Measurements from ENCODE around the gene YDJC. TPM values are rescaled to one million over a fixed set of nuclear protein-coding genes. Genes with fewer than 3 reads are reported as not detected.
"Not testable (repeated sequence)": the region's sequence is repeated elsewhere in the genome, so short reads cannot be mapped to it uniquely, and the experiment has no call there.

The YDJC gene
- total RNA-seq, 1 donor from 2014 or later: 15.7 TPM

- DNase-seq (ENCODE audit: extremely low spot score, unreplicated experiment): no peak
- H3K36me3 Mint-ChIP-seq (ENCODE audit: unreplicated experiment): peaks cover 38% of the 10 kb centered on the region
- H3K9me3 Mint-ChIP-seq (ENCODE audit: unreplicated experiment): no peaks in the 10 kb centered on the region
- H3K4me3 Mint-ChIP-seq (ENCODE audit: unreplicated experiment): no peak overlapping the region
- H3K27ac Mint-ChIP-seq (ENCODE audit: unreplicated experiment): no peak overlapping the region
- H3K4me1 Mint-ChIP-seq (ENCODE audit: unreplicated experiment): peaks cover 7% of the 10 kb centered on the region
- TF ChIP-seq, protein P1, sequence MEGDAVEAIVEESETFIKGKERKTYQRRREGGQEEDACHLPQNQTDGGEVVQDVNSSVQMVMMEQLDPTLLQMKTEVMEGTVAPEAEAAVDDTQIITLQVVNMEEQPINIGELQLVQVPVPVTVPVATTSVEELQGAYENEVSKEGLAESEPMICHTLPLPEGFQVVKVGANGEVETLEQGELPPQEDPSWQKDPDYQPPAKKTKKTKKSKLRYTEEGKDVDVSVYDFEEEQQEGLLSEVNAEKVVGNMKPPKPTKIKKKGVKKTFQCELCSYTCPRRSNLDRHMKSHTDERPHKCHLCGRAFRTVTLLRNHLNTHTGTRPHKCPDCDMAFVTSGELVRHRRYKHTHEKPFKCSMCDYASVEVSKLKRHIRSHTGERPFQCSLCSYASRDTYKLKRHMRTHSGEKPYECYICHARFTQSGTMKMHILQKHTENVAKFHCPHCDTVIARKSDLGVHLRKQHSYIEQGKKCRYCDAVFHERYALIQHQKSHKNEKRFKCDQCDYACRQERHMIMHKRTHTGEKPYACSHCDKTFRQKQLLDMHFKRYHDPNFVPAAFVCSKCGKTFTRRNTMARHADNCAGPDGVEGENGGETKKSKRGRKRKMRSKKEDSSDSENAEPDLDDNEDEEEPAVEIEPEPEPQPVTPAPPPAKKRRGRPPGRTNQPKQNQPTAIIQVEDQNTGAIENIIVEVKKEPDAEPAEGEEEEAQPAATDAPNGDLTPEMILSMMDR (IDR thresholded peaks at IDR 0.05): no peak
- H3K27me3 Mint-ChIP-seq (ENCODE audit: unreplicated experiment): no peaks in the 10 kb centered on the region
These were observed 31.5 kb downstream of the YDJC start for GRCh38 chr22:21598302-21598701.

DNA sequence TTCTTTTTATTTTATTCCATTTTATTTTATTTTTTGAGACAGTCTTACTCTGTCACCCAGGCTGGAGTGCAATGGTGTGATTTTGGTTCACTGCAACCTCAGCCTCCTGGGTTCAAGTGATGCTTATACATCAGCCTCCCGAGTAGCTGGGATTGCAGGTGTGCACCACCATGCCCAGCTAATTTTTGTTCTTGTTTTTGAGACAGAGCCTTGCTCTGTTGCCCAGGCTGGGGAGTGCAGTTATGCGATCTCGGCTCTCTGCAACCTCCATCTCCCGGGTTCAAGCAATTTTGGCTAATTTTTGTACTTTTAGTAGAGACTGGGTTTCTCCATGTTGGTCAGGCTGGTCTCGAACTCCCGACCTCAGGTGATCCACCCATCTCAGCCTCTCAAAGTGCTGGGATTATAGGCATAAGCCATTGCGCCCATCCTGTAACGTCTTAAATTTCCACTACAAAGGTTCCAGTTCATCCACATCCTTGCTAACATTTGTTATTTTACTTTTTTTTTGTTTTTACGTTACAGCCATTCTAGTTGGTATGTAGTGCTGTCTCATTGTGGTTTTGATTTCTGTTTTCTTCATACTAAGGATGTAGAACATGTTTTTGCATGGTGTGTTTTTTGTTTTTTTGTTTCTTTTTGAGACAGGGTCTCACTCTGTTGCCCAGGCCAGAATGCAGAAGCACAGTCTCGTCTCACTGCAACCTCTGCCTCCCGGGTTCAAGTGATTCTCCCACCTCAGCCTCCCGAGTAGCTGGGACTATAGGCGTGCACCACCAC is 33.3 kb downstream of the YDJC start:
- peaks cover 35% of the 10 kb centered on the region for H3K36me3 Mint-ChIP-seq (ENCODE audit: unreplicated experiment)
- not testable (repeated sequence) for H3K27me3 Mint-ChIP-seq (ENCODE audit: unreplicated experiment); H3K27ac Mint-ChIP-seq (ENCODE audit: unreplicated experiment); H3K4me3 Mint-ChIP-seq (ENCODE audit: unreplicated experiment); H3K9me3 Mint-ChIP-seq (ENCODE audit: unreplicated experiment); DNase-seq (ENCODE audit: extremely low spot score, unreplicated experiment)
- H3K4me1 Mint-ChIP-seq (ENCODE audit: unreplicated experiment): peaks cover 11% of the 10 kb centered on the region

GRCh38 chr22:21594865-21595452 is 34.9 kb downstream of the YDJC start:
- peaks cover 17% of the 10 kb centered on the region for H3K4me1 Mint-ChIP-seq (ENCODE audit: unreplicated experiment)
- no peaks in the 10 kb centered on the region for H3K27me3 Mint-ChIP-seq (ENCODE audit: unreplicated experiment)
- H3K9me3 Mint-ChIP-seq (ENCODE audit: unreplicated experiment): no peaks in the 10 kb centered on the region
- H3K27ac Mint-ChIP-seq (ENCODE audit: unreplicated experiment): no peak overlapping the region
- no peak for DNase-seq (ENCODE audit: extremely low spot score, unreplicated experiment)
- peaks cover 35% of the 10 kb centered on the region for H3K36me3 Mint-ChIP-seq (ENCODE audit: unreplicated experiment)
- no peak overlapping the region for H3K4me3 Mint-ChIP-seq (ENCODE audit: unreplicated experiment)
- TF ChIP-seq, protein P1 (IDR thresholded peaks at IDR 0.05): no peak

DNA sequence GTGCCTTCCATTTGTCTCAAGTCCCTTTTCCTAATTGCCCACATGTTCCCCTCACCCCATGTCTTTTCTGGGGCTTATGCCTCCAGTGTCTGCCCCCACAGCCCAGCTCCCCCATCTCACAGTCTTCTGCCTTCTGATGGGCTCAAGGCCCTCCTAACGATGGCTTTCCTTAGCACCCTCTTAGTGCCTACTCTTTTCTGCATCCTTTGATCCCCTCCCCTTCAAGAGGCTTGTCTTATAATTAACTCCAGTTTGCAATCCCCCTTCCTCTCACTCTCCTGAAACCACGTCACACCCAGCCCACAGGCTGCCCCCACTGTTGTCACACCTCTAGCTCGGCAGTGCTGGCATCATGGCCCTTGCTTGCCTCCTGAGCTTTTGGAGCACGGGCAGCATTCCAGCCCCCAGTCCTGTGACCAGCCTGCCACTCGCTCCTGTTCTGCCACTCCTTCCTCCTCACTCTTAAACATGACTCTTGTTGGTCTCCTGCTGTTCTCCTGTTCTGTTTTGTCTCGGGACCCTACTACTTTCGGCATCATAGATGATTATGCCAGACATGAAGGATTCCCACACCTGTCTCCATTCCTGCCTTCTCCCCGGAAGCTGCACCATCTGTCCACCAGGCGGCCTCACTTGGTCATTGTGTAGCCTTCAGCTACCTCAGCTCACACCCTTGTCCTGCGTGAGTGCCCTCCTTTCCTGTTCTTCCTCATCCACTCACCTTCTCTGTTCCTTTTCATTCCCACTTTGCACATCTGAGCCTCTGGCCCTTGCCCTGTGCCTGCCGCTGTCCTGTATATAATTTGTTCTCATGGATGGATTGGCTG is 36.2 kb downstream of the YDJC start:
- no peak overlapping the region for H3K27ac Mint-ChIP-seq (ENCODE audit: unreplicated experiment)
- H3K36me3 Mint-ChIP-seq (ENCODE audit: unreplicated experiment): peaks cover 30% of the 10 kb centered on the region
- H3K4me3 Mint-ChIP-seq (ENCODE audit: unreplicated experiment): no peak overlapping the region
- H3K27me3 Mint-ChIP-seq (ENCODE audit: unreplicated experiment): no peaks in the 10 kb centered on the region
- no peak for DNase-seq (ENCODE audit: extremely low spot score, unreplicated experiment)
- TF ChIP-seq, protein P1 (IDR thresholded peaks at IDR 0.05): peak; percentile 30
- H3K4me1 Mint-ChIP-seq (ENCODE audit: unreplicated experiment): peaks cover 16% of the 10 kb centered on the region
- H3K9me3 Mint-ChIP-seq (ENCODE audit: unreplicated experiment): no peaks in the 10 kb centered on the region

DNA sequence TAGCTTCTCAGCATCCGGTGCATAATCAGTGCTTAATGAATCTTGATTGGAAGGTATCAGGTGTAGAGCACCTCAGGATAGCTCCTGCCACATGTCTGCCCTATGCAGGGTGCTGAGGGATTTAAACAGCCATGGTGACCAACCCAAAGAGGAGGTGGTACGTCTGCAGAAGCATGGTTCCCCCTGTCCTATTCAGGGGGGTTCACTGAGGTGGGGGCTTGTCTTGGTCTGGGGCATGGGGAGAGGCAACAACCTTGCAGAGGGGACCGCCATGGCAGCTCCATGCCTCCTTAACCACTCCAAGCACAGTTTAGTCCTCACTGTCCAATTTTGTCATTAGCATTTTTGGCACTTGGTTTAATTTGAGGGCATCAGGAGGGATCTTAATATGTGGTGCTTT is 37.4 kb downstream of the YDJC start:
- DNase-seq (ENCODE audit: extremely low spot score, unreplicated experiment): no peak
- TF ChIP-seq, protein P1 (IDR thresholded peaks at IDR 0.05): no peak
- Mint-ChIP-seq H3K27me3 (ENCODE audit: unreplicated experiment) (no peaks in the 10 kb centered on the region), H3K36me3 (ENCODE audit: unreplicated experiment) (peaks cover 30% of the 10 kb centered on the region), H3K4me3 (ENCODE audit: unreplicated experiment) (no peak overlapping the region), H3K27ac (ENCODE audit: unreplicated experiment) (no peak overlapping the region), H3K4me1 (ENCODE audit: unreplicated experiment) (peaks cover 18% of the 10 kb centered on the region), H3K9me3 (ENCODE audit: unreplicated experiment) (no peaks in the 10 kb centered on the region)

All from osteocyte (in vitro differentiated cells).